Measurements from ENCODE around the gene TLE4.
A peak's percentile ranks its signal among the peaks of the same experiment; 100 is the strongest.

Gene TLE4

DNA sequence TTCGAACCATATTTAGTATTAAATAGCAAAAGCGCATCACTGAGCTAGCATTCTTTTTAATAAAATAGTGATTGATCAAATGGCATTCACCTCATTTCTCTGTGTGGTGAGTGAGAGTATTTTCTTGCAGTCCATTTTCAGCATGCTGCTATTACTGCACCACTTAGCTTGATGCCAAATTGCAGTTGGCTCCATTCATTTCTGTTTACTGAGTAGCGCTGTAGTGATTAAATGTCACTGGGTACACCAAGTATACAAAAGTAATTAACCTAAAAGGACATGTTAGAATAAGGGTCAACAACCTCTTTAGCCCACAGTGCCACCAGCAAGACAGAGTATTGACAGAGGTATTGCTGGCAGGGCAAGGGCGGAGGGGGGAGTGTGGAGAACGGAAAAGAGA lies 122.0 kb downstream of the TLE4 start:
- no peak for DNase-seq

DNA sequence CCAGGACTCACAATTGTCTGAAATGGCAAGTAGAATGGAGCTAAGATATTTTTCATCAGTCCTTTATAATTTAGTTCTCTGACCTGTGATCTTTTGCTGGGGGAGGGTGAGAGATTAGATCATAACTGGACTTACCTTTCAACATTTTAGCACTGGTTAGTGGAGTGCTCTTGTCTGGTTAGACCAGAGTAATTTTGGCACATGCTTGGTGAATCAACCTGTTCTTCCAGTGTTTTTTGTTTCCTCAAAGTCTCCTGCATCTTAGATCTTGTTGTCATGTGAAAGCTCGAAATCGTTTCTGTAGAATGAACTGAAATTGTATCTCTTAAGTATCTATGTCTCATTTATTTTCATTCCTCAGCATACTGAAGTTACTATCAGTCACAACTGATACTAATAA lies 122.4 kb downstream of the TLE4 start:
- no peak for DNase-seq

DNA sequence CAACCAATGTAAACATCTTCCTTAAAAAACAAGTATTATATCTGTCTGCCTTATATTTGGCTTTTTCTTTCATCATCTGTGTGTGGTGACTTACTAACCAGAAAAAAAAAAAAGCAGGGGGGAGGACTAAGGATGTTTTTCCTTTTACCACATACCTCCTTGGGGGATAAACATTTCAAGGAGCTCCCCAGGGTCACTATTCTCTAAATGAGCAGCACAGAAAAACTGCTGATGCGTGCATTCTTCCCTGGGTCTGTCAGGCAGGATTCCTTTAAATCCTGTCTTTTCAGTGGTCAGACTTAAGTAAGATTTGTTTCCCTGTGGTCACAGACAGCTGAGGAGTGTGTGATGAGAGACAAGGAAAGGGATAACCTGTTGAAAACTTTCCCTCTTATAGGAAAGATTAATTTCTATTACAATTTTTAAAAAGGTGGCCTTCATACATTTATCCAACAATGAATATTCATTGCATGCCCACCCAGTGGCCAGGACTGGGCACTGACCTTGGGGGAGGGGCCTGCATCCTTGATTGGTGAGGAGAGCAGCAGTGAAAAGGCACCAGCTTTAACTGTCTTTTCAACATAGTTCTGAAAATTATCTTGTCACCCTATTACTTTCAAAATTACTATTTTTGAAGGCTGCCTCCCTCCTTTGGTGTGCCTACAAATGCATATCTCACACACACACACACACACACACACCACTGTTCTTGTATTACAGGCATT lies 123.1 kb downstream of the TLE4 start:
- no peak for DNase-seq

DNA sequence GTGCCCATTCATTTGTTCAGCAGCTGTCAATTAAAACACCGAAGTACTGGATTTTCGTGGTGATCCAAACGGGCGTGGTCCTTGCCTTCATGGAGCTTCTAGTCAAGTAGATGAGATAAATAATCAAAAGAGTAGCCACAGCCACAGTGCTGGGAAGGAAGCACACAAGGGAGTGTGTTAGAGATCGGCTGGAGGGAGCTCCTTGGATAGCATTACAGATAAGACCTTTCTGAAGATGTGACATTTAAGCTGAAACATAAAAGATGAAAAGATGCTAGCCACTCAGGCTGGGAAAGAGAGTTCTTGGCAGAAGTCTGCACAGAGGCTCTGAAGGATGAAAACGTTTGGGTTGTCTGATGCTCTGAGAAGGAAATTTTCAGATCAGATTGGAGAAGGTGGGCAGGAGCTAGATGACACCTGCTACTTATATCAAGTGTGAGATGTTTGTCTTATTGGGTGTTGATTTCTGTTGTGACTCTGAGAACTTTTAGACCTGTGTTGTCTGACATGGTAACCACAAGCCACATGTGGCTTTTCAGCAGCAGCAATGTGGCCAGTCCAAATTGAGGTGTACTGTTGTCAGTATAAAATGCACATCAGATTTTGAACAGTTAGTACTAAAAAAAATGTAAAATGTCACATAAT lies 123.9 kb downstream of the TLE4 start:
- no peak for DNase-seq

DNA sequence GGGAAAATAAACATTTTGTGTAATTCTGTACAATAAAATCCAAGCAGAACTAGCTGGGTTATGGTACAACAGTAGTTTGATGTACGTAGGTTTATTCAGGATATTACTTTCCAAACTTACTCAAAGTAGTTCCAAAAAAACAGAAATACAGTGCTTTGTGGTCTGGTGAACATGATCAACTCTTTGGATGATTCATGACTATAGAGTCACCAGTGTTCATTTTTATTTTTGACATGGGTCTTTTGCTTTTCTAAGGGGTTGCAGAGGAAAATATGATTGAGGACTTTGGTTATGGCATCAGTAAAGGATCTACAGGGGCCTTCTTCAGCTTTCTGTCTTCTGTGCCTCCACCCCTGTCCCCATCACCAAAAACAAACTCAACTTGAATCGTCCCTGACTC lies 127.2 kb downstream of the TLE4 start:
- peak; percentile 10 to 16 for DNase-seq

DNA sequence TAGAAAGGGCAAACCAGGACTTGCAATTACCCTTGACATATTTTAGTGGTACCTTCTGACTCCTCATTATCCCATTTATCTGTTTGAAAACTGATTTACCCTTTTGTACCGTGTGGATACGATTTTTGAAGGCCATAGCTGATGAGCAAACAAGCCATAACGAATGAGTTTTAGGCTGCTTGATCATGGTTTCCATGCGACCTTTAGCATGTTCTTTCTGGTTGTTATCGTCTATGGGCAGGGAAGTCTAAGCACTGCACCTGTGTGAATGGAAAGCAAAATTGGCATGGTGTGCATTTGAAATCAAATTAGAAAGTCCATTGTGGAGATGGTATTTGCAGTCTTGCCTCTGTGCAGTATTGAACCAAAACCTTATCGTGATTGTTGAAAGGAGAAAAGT lies 127.7 kb downstream of the TLE4 start:
- no peak for DNase-seq

DNA sequence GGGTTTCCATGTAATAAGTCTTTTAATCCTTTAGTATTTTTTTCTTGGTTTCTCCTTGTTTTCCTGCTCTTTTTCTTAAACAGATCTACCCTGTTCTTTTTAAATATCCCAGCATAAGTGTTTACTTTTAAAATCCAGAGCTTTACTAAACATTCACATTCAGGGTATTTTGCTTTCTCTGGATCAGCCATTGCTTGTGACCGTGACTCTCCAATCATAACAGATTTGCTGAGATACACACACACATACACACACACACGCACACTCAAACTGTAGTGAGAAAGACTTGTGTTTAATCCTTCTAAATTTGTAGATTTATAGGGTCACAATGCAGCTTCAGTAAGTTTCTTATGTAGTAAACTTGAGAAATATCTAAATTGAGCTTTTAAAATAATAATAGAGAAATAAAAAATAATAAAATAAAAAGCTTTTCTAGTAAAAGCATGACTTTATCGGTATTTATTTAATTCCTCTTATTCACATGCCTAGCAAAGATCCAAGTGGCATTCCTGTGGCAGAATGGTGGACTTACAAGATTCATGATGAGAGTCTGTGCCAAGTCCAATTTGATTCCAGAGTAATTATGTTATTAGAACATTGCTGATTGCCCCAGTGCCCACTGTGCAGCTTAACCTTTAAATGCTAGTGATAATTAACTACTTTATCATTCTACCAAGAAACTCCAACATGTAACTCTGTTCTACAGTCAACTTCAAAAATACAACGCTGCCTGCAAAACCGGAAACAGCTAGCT lies 129.0 kb downstream of the TLE4 start:
- DNase-seq = no peak

DNA sequence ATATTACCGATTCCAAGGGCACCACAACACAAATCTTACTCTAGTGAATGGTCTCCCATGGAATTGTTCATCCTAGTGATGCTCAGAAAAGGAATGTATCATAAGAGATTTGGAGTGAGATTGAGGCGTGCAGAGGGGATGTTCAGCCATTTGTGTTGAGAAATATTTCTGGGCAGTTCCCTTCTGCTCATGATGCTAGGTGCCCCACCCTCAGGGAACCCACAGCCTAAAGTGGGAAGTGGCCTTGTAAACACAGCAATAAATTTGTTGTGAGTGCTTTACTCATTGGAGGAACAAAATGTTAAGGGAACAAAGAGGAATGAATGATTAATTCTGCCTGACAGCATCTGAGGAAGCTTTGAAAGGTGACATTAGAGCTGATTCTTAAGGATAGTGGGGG lies 129.9 kb downstream of the TLE4 start:
- peak; percentile 85 to 89 for DNase-seq

DNA sequence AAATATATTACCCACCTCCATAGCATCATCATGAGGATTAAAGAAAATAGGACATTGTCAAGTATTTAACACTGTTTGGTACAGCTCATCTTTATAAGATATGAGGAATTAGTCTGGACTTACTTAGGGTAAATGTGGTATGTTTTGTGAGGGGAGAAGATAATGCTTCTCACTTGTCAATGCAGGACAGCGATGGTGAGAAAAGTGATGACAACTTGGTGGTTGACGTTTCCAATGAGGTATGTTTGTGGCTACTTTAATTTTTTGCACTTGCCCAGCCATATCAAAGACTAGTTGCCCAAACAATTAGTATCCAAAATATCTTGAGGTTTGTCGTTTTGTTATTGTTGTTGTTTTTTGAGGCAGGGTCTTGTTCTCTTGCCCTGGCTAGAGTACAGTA lies 133.9 kb downstream of the TLE4 start:
- no peak for DNase-seq

DNA sequence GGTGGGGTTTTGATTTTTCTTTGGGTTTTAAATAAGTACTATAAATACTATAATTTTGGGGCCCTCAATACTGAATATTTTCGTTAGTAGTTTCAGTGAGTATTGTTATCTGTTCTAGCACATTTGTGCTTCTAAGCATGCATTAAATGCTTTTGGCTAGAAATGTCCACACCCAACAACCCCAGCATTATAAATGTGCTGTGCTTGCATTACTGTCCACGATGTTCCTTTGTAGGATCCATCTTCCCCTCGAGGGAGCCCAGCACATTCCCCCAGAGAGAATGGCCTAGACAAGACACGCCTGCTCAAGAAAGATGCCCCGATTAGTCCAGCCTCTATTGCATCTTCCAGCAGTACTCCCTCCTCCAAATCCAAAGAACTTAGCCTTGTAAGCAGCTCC lies 134.7 kb downstream of the TLE4 start:
- no peak for DNase-seq

DNA sequence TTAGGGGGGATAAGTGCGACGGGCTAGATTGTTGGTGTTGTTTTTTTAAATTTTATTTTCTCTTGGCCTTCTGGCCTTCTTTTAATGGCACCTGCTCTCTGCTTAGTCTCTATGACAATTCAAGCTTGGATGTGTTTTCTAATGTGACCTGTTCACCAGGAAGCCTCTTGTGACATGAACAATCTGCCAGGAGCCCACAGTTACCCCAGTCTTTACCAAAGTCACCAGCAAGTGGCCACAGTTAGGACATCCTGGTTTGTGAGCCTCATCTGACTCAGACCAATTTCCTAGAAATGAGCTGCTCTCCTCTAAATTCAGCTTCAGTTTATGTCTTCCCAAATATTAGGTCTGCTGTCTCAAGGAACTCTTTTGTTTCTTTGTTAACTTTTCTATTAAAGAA lies 135.8 kb downstream of the TLE4 start:
- no peak for DNase-seq

DNA sequence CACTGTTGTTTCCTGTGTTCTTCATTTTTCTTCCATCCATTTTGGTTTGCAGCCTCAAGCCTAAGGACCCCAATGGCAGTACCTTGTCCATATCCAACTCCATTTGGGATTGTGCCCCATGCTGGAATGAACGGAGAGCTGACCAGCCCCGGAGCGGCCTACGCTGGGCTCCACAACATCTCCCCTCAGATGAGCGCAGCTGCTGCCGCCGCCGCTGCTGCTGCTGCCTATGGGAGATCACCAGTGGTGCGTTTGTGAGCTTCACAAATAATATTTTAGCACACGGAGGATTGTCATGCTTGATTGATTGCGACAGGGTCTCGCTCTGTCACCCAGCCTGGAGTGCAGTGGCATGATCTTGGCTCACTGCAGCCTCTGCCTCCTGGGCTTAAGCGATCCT lies 136.8 kb downstream of the TLE4 start:
- no peak for DNase-seq

DNA sequence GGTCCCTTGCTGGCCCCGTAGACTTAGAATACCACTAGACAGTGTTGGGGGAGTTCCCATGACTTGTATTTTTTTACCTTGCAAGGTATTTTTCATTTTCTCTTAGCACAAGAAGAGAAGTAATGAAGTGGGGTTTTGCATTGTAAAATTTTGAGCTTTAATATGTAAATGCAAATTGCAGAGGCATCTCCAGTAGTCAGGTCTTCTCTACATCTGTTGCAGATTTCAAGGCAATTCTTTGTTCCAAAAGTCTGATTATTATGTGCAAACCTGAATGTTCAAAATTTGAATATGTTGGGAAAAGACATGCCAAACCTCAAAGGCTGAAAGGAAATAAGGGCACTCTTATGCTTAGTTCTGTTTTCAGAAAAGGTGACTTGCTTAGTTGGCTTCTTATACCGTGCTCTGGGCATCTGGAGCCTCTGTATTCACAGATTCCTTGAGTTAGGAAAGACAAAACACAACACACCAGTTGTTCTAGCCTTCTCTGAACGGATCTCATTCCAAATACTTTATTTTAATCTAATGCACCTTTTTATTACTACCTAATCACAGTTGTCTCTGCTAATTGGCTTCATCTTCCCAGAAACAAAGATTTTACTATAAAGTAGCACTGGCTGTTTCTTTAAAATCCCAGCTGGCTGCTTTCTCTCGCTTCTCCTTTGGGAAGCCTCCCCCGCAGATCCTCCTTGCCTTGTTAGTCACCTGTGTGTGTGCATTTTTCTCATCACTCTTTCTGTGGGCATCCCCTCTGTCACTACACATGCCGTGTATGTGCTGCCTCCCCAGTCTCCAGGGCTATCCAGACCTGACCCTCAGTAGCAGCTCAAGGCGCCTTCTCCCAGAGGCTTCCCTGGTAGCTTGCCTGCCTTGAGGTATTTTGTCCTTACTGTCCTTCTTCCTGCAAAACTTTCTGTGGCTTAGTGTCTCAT lies 138.2 kb downstream of the TLE4 start:
- DNase-seq = no peak

DNA sequence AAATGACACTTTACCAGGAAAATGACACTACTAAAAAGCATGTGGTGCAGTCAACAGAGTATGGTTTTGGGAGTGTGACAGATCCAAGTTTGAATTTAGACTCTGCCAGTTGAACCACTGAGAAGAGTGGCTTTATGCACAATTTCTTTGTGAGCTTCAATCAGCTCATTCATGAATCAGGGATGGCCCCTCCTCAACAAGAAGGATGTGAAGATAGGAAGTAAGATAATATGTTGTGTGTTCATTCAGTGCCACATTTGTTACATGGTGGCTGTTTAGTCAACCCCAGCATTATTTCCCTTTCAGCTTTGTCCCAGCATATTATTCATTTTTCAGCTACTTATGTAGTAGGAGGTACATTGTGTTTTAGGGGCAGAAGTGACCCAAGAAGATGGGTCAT lies 140.1 kb downstream of the TLE4 start:
- no peak for DNase-seq

DNA sequence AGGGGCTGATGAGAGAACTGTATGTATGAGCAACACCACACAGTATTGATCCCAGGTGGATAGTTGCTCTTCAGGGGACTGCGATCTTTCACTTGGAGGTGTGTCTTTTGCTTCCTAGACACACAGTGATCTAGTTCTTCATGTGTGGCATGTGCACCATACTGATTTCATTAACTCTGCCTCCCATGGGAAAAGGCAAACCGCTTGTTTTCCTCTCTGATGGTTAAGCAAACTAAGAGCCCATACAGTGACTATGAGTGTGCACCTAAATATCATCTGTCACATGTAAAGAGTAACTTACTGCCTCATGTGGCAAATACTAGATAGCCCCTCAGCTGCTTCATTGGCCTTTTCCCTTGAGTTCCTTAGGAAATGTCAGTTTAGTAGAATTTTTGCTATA lies 147.3 kb downstream of the TLE4 start:
- DNase-seq = no peak

DNA sequence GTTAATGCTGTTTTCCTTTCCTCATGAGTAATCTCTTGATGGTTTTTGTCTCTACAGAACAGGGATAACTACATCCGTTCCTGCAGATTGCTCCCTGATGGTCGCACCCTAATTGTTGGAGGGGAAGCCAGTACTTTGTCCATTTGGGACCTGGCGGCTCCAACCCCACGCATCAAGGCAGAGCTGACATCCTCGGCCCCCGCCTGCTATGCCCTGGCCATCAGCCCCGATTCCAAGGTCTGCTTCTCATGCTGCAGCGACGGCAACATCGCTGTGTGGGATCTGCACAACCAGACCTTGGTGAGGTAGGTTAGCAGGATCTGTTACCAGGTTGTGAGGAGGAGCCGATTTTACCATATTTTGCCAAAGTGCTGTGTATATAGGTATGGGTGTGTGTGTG lies 148.2 kb downstream of the TLE4 start:
- no peak for DNase-seq

DNA sequence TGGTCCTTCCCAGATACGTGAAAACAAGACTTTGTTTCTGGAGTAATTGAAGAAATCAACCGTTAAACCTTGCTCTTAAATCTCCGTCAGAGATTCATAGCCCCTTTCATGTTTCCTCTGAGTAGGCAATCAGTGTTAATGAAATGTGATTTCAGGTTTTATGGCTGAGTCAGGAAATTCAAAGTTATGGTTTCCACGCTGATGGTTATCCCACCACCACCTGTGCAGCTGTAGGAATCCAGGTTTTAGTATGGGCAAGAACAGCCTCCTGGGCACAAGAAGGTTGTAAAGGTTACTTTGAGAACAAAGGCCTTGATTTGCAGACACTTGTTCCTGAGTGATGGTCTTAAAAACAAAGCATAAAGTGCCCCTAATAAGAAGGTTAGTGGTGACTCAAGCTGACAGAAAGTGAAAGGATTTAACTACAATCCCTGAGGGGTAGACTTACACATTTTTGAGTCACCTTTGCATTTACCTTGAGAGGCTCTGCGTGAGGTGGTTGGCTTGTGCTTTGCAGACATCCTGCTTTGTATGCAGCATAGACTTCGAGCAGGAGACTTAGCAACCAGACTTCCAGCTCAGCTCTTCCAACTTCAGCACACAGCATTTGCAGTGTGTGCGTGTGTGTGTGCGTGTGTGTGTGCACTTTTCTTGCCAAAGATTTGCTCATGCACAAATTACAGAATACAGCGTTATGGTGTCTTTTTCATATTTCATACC lies 159.6 kb downstream of the TLE4 start:
- no peak for DNase-seq

DNA sequence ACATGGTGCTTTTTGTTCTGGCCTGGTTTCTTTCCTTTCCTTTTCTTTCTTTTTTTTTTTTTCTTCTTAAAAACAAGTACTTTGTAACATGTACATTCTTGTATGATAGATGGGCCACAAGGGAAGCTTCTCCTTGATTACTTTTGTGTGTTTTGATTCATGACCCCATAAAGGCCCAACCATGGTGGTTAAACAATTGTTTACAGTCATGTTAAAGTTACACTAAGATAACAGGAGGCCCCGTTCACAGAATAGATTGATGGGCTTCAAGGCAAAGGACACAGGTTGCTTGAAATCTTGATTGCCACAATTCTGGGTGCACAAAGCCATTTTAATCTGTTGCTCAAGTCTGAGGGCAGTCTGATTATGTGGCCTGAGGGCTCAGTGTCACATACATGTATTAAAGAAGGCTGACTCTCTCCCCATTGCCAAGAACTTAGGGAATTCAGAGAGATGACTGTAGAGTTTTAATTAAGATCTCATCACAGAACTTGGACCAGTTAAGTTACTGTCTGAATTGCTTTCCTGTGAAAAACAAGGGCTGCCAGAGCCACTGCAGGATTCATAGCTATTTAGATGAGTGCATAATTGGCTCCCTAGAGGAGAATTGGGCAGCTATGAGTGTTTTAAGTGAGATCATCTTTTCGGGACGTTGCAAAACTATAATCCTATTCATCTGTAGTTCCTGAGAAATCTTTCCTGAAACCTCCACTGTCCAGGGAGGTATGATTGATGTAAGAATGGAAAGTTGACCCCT lies 163.4 kb downstream of the TLE4 start:
- DNase-seq = no peak

DNA sequence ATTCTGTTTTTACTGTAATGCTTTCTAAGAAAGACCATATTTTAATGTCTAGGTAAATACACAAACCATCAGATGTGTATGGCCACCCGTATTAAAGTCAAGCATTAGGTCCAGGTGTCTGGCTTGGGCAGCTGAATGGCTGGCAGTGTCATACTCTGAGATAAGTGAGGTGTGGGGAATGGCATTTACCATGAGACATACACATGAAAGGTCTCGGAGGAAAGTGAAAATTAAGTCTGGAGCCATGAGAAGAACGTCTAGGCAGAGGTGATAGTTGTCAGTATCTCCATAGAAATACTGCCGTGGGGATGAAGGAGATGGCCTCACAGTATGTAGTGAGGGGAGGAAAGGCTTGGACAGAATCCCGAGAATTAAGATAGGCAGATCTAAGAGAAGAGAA lies 164.3 kb downstream of the TLE4 start:
- DNase-seq = no peak

DNA sequence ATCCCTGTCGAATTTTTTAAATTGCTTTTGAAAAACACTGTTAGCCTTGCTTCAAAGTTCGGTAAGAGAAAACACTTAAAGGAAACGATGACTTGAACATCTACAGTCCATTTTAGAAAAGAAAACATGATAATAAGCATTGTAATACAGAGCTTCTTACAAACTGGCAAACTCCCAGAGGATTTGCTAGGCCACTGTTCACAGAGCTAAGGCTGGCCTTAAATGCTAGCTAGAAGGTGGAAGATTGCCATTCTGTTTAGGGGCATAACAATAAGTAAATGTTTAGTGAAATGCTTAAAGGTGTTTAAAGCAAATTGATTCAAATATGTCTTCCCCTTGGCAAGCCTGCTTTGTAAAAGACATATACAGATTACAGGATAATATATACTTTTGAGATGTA lies 169.6 kb downstream of the TLE4 start:
- DNase-seq = no peak

DNA sequence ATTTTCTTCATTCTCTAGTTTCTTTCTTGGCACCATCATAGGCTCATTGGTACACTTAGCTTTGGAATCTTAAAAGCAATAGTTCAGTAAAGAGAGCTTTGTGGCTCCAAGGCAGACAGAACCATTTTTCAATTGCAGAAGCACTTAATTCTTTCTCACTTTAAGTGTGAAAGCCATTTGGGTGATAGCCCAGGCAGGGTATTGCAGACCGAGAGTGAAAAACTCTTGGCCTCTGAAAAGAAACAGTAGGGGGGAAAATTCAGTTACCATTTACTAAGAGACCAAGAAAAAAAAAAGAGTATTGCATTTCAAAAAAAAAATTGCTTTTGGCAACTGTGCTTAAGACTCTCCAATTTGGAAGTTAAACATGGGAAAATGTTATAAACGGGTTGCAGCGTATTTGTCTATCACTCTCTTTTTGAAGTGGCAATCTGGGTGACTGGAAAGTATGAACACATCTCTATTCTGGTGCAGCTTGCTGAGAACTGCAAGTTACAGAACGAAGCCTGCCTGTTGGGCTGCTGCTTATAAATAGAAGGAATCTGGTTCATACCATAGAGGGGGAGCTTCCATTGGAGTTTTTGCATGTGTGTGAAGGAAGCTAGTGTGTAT lies 170.5 kb downstream of the TLE4 start:
- DNase-seq = no peak

All from inflammatory macrophage treated with lipopolysaccharide for 1 hour (primary cell).